HCT116 (cell line): ENCODE data around the gene NAMPT. TPM values are rescaled to one million over a fixed set of nuclear protein-coding genes. Genes with fewer than 3 reads are reported as not detected.

Experiments used
- ATAC-seq: fragments of 200-7000 bp; cut with Tn5 transposase; 2 replicates; pipeline ENCODE4 v1.9.1; 2020; ENCODE audit warnings: mild to moderate bottlenecking, moderate library complexity
- BruUV-seq: library from RNA; stranded (reverse); fragments of 400-500 nt; replicated peaks from 2 replicates; lab custom pipeline; 2021; lab: Mats Ljungman, UMichigan
- CTCF ChIA-PET: fragments of 300-600 bp; sonication (Branson Sonifier 250); formaldehyde crosslinking; loops from one replicate; lab custom pipeline; 2021; ENCODE audit warnings: antibody characterized with exemption; lab: Charles Lee
- POLR2A ChIA-PET: fragments of 300-600, 350-600 bp; sonication (Branson Sonifier 250); formaldehyde crosslinking; loops from one replicate; lab custom pipeline; 2021; ENCODE audit warnings: antibody characterized with exemption; lab: Charles Lee
- RAD21 ChIA-PET, 2 experiments: fragments of 300-600 bp; sonication (Branson Sonifier 250); formaldehyde crosslinking; loops; one replicate each; lab custom pipeline; 2023; ENCODE audit warnings: low total read pairs in 2 of 2; ENCODE audit not compliant: uncharacterized antibody in 2 of 2, unreplicated experiment in 2 of 2, low non-redundant PET in 1 of 2; lab: Charles Lee
- DNase-seq: peaks from one replicate; pipeline ENCODE4 v3.0.0-alpha.2; 2010; ENCODE audit warnings: low read depth, low spot score
- H2AFZ ChIP-seq: fragments of 200-600 bp; shearing (Covaris generic), sonication (generic); 2 replicates; pipeline ENCODE4 v1.6.1; 2017; ENCODE audit warnings: low read depth, mixed run types, mixed read lengths, antibody characterized with exemption, low read length; ENCODE audit not compliant: poor library complexity, severe bottlenecking
- H3K27ac ChIP-seq: 2 replicates; pipeline ENCODE4 v1.5.1; 2012; ENCODE audit warnings: low read depth, low read length
- H3K27me3 ChIP-seq: fragments of 200-600 bp; sonication (generic); 2 replicates; pipeline ENCODE4 v1.6.1; 2016; ENCODE audit warnings: mixed run types, low read length, mixed read lengths; ENCODE audit not compliant: insufficient read depth
- H3K36me3 ChIP-seq, 2 experiments: fragments of 200-500 bp in 1 of 2; fragments of 200-600 bp in 1 of 2; sonication (Bioruptor generic) in 1 of 2; sonication (generic) in 1 of 2; 2 replicates each; pipeline versions ENCODE4 v1.5.1 to v1.6.1; 2014 to 2016; ENCODE audit warnings: low read length in 2 of 2, inconsistent platforms in 1 of 2, mixed read lengths in 1 of 2, mixed run types in 1 of 2; ENCODE audit not compliant: insufficient read depth in 2 of 2, control insufficient read depth in 1 of 2
- H3K4me1 ChIP-seq, 2 experiments: fragments of 200-600 bp in 1 of 2; sonication (generic) in 1 of 2; 2 replicates each; pipeline versions ENCODE4 v1.5.1 to v1.6.1; 2012 to 2017; ENCODE audit warnings: low read length in 2 of 2, inconsistent platforms in 1 of 2, mild to moderate bottlenecking in 1 of 2, mixed read lengths in 1 of 2, mixed run types in 1 of 2, moderate library complexity in 1 of 2; ENCODE audit not compliant: insufficient read depth in 2 of 2, control insufficient read depth in 1 of 2
- H3K4me2 ChIP-seq: fragments of 200-600 bp; sonication (generic); 2 replicates; pipeline ENCODE4 v1.6.1; 2017; ENCODE audit warnings: mixed run types, low read length, mixed read lengths
- H3K4me3 ChIP-seq, 2 experiments: fragments of 200-600 bp in 1 of 2; sonication (generic) in 1 of 2; replicated peaks in 1 of 2; 2 replicates each; pipeline ENCODE4 v1.5.1; 2011 to 2016; ENCODE audit warnings: low read length in 2 of 2, control low read depth in 1 of 2, low read depth in 1 of 2, mild to moderate bottlenecking in 1 of 2, mixed read lengths in 1 of 2, mixed run types in 1 of 2
- H3K79me2 ChIP-seq: fragments of 200-600 bp; sonication (generic); 2 replicates; pipeline ENCODE4 v1.6.1; 2017; ENCODE audit warnings: mild to moderate bottlenecking, mixed run types, low read length, moderate library complexity, mixed read lengths; ENCODE audit not compliant: insufficient read depth
- H3K9ac ChIP-seq: fragments of 200-600 bp; sonication (generic); 2 replicates; pipeline ENCODE4 v1.6.1; 2016; ENCODE audit warnings: low read length, mixed read lengths
- H3K9me2 ChIP-seq: fragments of 200-600 bp; sonication (generic), shearing (Covaris generic); 2 replicates; pipeline ENCODE4 v1.6.1; 2017; ENCODE audit warnings: mixed run types, mild to moderate bottlenecking, moderate library complexity; ENCODE audit not compliant: insufficient read depth
- H3K9me3 ChIP-seq, 2 experiments: fragments of 200-500 bp in 1 of 2; fragments of 200-600 bp in 1 of 2; sonication (Bioruptor generic) in 1 of 2; sonication (generic) in 1 of 2; 2 replicates each; pipeline ENCODE4 v1.6.1; 2014 to 2017; ENCODE audit warnings: low read length in 2 of 2, mixed read lengths in 2 of 2, inconsistent platforms in 1 of 2, low read depth in 1 of 2, mild to moderate bottlenecking in 1 of 2, mixed run types in 1 of 2, moderate library complexity in 1 of 2; ENCODE audit not compliant: control insufficient read depth in 1 of 2, insufficient read depth in 1 of 2
- H4K20me1 ChIP-seq: fragments of 200-600 bp; sonication (generic), shearing (Covaris generic); 2 replicates; pipeline ENCODE4 v1.6.1; 2017; ENCODE audit warnings: mixed run types, mild to moderate bottlenecking, moderate library complexity; ENCODE audit not compliant: insufficient read depth
- CEBPB ChIP-seq: IDR thresholded peaks from 2 replicates; pipeline ENCODE4 v1.6.1; 2012; ENCODE audit warnings: low read depth
- MAX ChIP-seq: IDR thresholded peaks from 2 replicates; pipeline ENCODE4 v1.6.1; 2012
- YY1 ChIP-seq: IDR thresholded peaks from 2 replicates; pipeline ENCODE4 v1.6.1; 2011; ENCODE audit warnings: low read length, low read depth, moderate library complexity, mild to moderate bottlenecking; ENCODE audit not compliant: insufficient replicate concordance; ENCODE audit errors: extremely low read depth
- intact Hi-C: fragments of 100-400 bp; cut with micrococcal nuclease; formaldehyde crosslinking; loops from 2 replicates; pipeline ENCODE4 v1.10.0; 2022
- total RNA-seq: library from RNA; stranded (reverse); gene quantifications from one replicate; pipeline ENCODE4 v1.2.1, GENCODE V29; 2021; ENCODE audit not compliant: unreplicated experiment

The NAMPT gene
- total RNA-seq, 1 experiment from 2014 or later, result 113 TPM

GRCh38 chr7:106199024-106199423 is 85.8 kb downstream of the NAMPT start:
- Histone ChIP-seq H3K9me3 (no peaks in the 10 kb centered on the region), H2AFZ (no peak overlapping the region), H3K4me2 (no peak overlapping the region), H3K9me2 (no peaks in the 10 kb centered on the region), H3K27ac (no peak overlapping the region), H3K4me1 (no peaks in the 10 kb centered on the region), H3K4me3 (no peak overlapping the region), H3K36me3 (no peaks in the 10 kb centered on the region), H3K9ac (no peak overlapping the region), H3K79me2 (no peaks in the 10 kb centered on the region), H3K27me3 (no peaks in the 10 kb centered on the region), H4K20me1 (no peaks in the 10 kb centered on the region)
- ChIA-PET CTCF (no interaction called here), POLR2A (no interaction called here), RAD21 (no interaction called here)
- intact Hi-C loops, result no loop called here
- TF ChIP-seq CEBPB (no peak), MAX (no peak), YY1 (no peak)
- no peak for ATAC-seq
- no TSS peak for BruUV-seq
- no peak for DNase-seq

Other genes with a start within 250 kb of the NAMPT start
- 78.0 TPM for gene SYPL1, start 172.7 kb downstream of the NAMPT start, total RNA-seq